ENCODE data around the gene RSPRY1.

DNA sequence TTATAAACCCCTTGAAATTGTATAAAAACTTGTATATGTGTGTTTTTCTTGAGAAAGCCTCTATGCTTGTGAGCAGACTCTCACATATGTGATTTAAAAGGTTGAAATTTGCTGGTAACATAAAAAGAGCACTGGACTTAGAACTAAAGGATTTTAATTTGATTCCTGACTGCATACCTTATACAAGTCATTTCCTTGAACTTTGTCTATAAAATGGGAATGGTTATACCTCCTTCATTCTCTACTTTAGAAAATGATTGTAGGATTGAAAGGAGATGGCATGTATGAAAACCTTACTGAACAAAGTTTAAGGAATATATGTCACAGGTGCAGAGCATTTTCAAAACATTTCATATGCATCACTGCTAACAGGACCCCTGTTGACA lies 48.6 kb downstream of the RSPRY1 start:
- TF ChIP-seq GATA3 (IDR thresholded peaks at IDR 0.05; ENCODE audit: low read depth, low read length) (no peak), GATA2 (IDR thresholded peaks at IDR 0.05; ENCODE audit: low read depth, low read length) (no peak)
